H1 (cell line): Measurements from ENCODE around the gene CORO6.

Experiments used
- ASH2L ChIP-seq: fragments of 200-600, 300-600 bp; sonication (generic); IDR thresholded peaks from one replicate; pipeline ENCODE4 v1.7.1; 2017; ENCODE audit warnings: low read length
- CTCF ChIP-seq, 3 experiments: IDR thresholded peaks; 1 replicate in 2 of 3; 2 replicates in 1 of 3; pipeline versions ENCODE4 v1.5.1 to v1.6.1; 2011; ENCODE audit warnings: low read length in 3 of 3, mild to moderate bottlenecking in 3 of 3, inconsistent platforms in 2 of 3, low read depth in 1 of 3, moderate library complexity in 1 of 3; ENCODE audit not compliant: insufficient read depth in 1 of 3; ENCODE audit errors: control extremely low read depth in 1 of 3
- PHF8 ChIP-seq: fragments of 200-600 bp; sonication (generic); conservative IDR thresholded peaks from 2 replicates; pipeline ENCODE4 v1.7.1; 2012; ENCODE audit warnings: low read depth, mild to moderate bottlenecking, inconsistent platforms, low read length, moderate library complexity
- POLR2AphosphoS5 ChIP-seq: IDR thresholded peaks from 2 replicates; pipeline ENCODE4 v1.6.1; 2011; ENCODE audit warnings: low read depth, low read length
- RAD21 ChIP-seq, 2 experiments: IDR thresholded peaks in 1 of 2; conservative IDR thresholded peaks in 1 of 2; 2 replicates each; pipeline ENCODE4 v1.6.1; 2011; ENCODE audit warnings: low read depth in 2 of 2, low read length in 2 of 2, improper control_type of control experiment in 1 of 2, inconsistent platforms in 1 of 2, mild to moderate bottlenecking in 1 of 2, moderate library complexity in 1 of 2
- RNF2 ChIP-seq: fragments of 200-900, 300-1000 bp; sonication (generic); IDR thresholded peaks from 2 replicates; pipeline ENCODE4 v1.7.1; 2016; ENCODE audit warnings: borderline replicate concordance, low read depth, mild to moderate bottlenecking, antibody characterized with exemption, low read length; ENCODE audit not compliant: poor library complexity, severe bottlenecking; ENCODE audit errors: missing control alignments
- TF ChIP-seq, protein P1 (sequence below): IDR thresholded peaks from 2 replicates; pipeline ENCODE4 v1.6.1; 2012; ENCODE audit warnings: inconsistent platforms

GRCh38 chr17:29618272-29619065, 4.2 kb downstream of the CORO6 start:
- TF ChIP-seq PHF8: no peak
- TF ChIP-seq RNF2: no peak
- no peak for TF ChIP-seq ASH2L
- no peak for TF ChIP-seq RAD21 (IDR thresholded peaks at IDR 0.05 in 1 of 2, conservative IDR thresholded peaks at IDR 0.05 in 1 of 2; ENCODE audit: low read depth in 2 of 2, low read length in 2 of 2)
- TF ChIP-seq CTCF (IDR thresholded peaks at IDR 0.05; ENCODE audit: control extremely low read depth in 1 of 3, insufficient read depth in 1 of 3, low read depth in 1 of 3, low read length in 3 of 3): no peak
- TF ChIP-seq, protein P1, sequence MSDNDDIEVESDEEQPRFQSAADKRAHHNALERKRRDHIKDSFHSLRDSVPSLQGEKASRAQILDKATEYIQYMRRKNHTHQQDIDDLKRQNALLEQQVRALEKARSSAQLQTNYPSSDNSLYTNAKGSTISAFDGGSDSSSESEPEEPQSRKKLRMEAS: no peak
- TF ChIP-seq POLR2AphosphoS5: no peak
